Esophagus muscularis mucosa (tissue), 4 donors: Measurements from ENCODE around the gene CXCL12. TPM values are rescaled to one million over a fixed set of nuclear protein-coding genes. Genes with fewer than 3 reads are reported as not detected.
A peak's percentile ranks its signal among the peaks of the same experiment; 100 is the strongest.

ENCODE experiments used
- DNase-seq: peaks from one replicate; pipeline ENCODE4 v3.0.0-alpha.2; 2017; ENCODE audit errors: extremely low spot score
- H3K27ac ChIP-seq, 4 donors: fragments of 200-600 bp; sonication (generic); replicated peaks in 1 of 4; 1 replicate in 3 of 4; 2 replicates in 1 of 4; pipeline ENCODE4 v1.5.1; 2016 to 2019; ENCODE audit warnings: mild to moderate bottlenecking in 1 of 4
- H3K27me3 ChIP-seq, 4 donors: fragments of 200-600 bp; sonication (generic); one replicate each; pipeline versions ENCODE4 v1.5.1 to v1.6.0; 2016 to 2019
- H3K36me3 ChIP-seq, 4 donors: fragments of 200-600 bp; sonication (generic); one replicate each; pipeline ENCODE4 v1.5.1; 2016 to 2019
- H3K4me1 ChIP-seq, 4 donors: fragments of 200-600 bp; sonication (generic); one replicate each; pipeline ENCODE4 v1.5.1; 2016 to 2019
- H3K4me3 ChIP-seq, 4 donors: fragments of 200-600 bp; sonication (generic); 1 replicate in 2 of 4; 2 replicates in 2 of 4; pipeline ENCODE4 v1.5.1; 2016 to 2019; ENCODE audit warnings: mild to moderate bottlenecking in 4 of 4, moderate library complexity in 1 of 4
- H3K9me3 ChIP-seq, 4 donors: fragments of 200-600 bp; sonication (generic); 1 replicate in 3 of 4; 2 replicates in 1 of 4; pipeline ENCODE4 v1.5.1; 2016 to 2019
- EP300 ChIP-seq: sonication (generic); formaldehyde crosslinking; IDR thresholded peaks from one replicate; pipeline ENCODE4 v1.6.1; 2017; ENCODE audit warnings: antibody characterized with exemption
- POLR2A ChIP-seq: fragments of 450-650 bp; IDR thresholded peaks from one replicate; pipeline ENCODE4 v1.6.1; 2017; ENCODE audit warnings: antibody characterized with exemption, moderate library complexity, mild to moderate bottlenecking, low read depth
- POLR2AphosphoS5 ChIP-seq, 2 donors: sonication (generic); formaldehyde crosslinking; IDR thresholded peaks; one replicate each; pipeline ENCODE4 v1.6.1; 2017; ENCODE audit warnings: antibody characterized with exemption in 2 of 2
- WGBS: methylation state at CpG from one replicate; pipeline ENCODE4 v1.1.5; 2018; 5-methylcytosine and 5-hydroxymethylcytosine counted together
- intact Hi-C: fragments of 100-400 bp; cut with DNase I; formaldehyde crosslinking; loops from one replicate; pipeline ENCODE4 v1.15.1; 2023
- total RNA-seq, 4 donors: library from RNA; depleted of rRNA; stranded (reverse); fragments of >200 nt; gene quantifications; one replicate each; pipeline versions ENCODE4 v1.1.0 to v1.2.1, GENCODE V29; 2016
- TF ChIP-seq, protein P1 (sequence below), 3 experiments: fragments of 200-600 bp in 2 of 3; fragments of 450-650 bp in 1 of 3; sonication (generic) in 2 of 3; IDR thresholded peaks; one replicate each; pipeline ENCODE4 v1.5.1; 2017 to 2019; ENCODE audit warnings: antibody characterized with exemption in 3 of 3, mild to moderate bottlenecking in 2 of 3, moderate library complexity in 1 of 3

The CXCL12 gene
- total RNA-seq, 4 donors from 2014 or later = 47.9 to 88.8 (median 51.8) TPM

GRCh38 chr10:44425466-44425865, 40.6 kb upstream of the CXCL12 start:
- peaks cover 0 to 9% (median 3%) of the 10 kb centered on the region in 4 donors for H3K9me3 ChIP-seq
- peak; percentile 89 for DNase-seq
- H3K4me3 ChIP-seq = no peak overlapping the region
- no peaks in the 10 kb centered on the region for H3K4me1 ChIP-seq
- H3K36me3 ChIP-seq = no peaks in the 10 kb centered on the region
- no peak overlapping the region for H3K27ac ChIP-seq
- WGBS = 84% methylated on average over 5 of the region's 8 CpGs
- intact Hi-C loops = no loop called here
- H3K27me3 ChIP-seq = no peaks in the 10 kb centered on the region
- no peak for TF ChIP-seq POLR2A
- TF ChIP-seq, protein P1, sequence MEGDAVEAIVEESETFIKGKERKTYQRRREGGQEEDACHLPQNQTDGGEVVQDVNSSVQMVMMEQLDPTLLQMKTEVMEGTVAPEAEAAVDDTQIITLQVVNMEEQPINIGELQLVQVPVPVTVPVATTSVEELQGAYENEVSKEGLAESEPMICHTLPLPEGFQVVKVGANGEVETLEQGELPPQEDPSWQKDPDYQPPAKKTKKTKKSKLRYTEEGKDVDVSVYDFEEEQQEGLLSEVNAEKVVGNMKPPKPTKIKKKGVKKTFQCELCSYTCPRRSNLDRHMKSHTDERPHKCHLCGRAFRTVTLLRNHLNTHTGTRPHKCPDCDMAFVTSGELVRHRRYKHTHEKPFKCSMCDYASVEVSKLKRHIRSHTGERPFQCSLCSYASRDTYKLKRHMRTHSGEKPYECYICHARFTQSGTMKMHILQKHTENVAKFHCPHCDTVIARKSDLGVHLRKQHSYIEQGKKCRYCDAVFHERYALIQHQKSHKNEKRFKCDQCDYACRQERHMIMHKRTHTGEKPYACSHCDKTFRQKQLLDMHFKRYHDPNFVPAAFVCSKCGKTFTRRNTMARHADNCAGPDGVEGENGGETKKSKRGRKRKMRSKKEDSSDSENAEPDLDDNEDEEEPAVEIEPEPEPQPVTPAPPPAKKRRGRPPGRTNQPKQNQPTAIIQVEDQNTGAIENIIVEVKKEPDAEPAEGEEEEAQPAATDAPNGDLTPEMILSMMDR (IDR thresholded peaks at IDR 0.05) = no peak
- no peak for TF ChIP-seq EP300
- no peak for TF ChIP-seq POLR2AphosphoS5 (IDR thresholded peaks at IDR 0.05)

DNA sequence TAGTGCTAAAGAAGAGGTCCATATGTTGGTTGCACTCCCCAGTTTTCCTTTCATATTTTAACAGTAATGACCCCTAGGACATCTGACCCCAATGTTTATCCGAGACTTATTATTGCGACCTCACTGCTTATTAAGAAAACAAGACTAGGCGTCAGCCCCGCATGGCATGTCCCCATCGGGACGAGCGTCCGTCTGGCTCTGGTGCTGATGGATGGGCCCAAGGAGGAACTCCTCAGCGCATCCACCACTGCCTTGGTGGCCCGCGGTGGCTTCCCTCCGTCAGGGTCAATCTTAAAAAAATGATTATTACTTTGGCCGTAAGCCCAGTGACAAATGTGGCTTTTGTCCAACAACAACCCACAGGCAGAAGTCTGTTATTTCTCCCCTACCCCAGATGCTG, 40.1 kb upstream of the CXCL12 start:
- TF ChIP-seq POLR2A (no peak), EP300 (no peak), POLR2AphosphoS5 (IDR thresholded peaks at IDR 0.05) (no peak)
- TF ChIP-seq, protein P1 (IDR thresholded peaks at IDR 0.05) = no peak
- no peak for DNase-seq
- WGBS = 76% methylated on average over 13 of the region's 13 CpGs
- Histone ChIP-seq H3K9me3 (peaks cover 0 to 4% (median under 1%) of the 10 kb centered on the region in 4 donors), H3K27ac (no peak overlapping the region), H3K4me1 (no peaks in the 10 kb centered on the region), H3K36me3 (no peaks in the 10 kb centered on the region), H3K4me3 (no peak overlapping the region), H3K27me3 (no peaks in the 10 kb centered on the region)
- intact Hi-C loops = no loop called here

DNA sequence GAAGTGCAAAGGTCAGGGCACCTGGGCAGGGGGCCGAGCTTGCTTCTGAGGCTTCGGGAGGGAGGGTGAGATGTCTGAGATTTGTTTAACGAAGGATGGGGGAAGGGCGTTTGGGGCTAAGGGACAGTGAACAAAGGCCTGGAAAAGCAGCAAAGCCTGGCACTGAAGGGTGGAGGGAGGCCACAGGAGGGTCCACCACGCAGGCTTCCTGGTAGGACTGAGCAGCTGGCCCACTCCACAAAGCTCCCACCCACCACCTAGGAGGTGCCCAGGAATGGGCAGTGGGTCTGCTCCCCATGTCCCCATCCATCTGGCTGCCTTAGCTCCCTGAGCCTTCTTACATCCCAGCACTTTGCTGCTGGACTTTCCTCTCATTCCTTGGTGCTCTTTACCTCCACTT, 39.4 kb upstream of the CXCL12 start:
- intact Hi-C loops = no loop called here
- TF ChIP-seq POLR2A (no peak), POLR2AphosphoS5 (IDR thresholded peaks at IDR 0.05) (no peak), EP300 (no peak)
- TF ChIP-seq, protein P1 (IDR thresholded peaks at IDR 0.05) = no peak

DNA sequence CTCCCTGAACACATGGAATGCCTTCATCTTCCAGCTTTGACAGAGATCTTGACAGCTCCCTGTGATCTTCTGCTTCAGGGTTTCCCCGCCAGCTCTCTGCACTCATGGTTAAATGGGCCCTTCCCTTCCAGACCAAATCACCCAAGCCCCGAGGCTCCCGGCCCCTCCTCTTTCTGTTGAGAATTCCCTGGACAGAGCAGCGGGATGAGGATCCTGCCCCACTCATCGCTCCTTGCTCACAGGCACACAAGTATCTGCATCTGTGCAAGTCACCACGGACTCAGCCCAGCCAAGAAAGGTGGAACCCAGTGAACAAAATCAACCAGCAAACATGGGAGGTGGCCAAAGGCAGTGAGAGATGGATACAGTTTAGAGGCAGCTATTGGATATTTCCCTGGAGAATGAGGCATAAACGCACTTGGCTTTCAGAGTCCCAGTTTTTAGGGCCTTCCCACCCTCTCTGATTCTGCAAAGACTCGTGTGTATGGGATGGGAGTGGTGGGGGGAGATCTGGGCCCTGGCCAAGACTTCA, 37.7 kb upstream of the CXCL12 start:
- intact Hi-C loops = no loop called here
- no peak overlapping the region for H3K4me3 ChIP-seq
- TF ChIP-seq EP300 = no peak
- TF ChIP-seq POLR2AphosphoS5 (IDR thresholded peaks at IDR 0.05) = no peak
- TF ChIP-seq, protein P1 (IDR thresholded peaks at IDR 0.05) = no peak
- TF ChIP-seq POLR2A = no peak
- H3K9me3 ChIP-seq = no peaks in the 10 kb centered on the region
- 57% methylated on average over 8 of the region's 8 CpGs for WGBS
- no peaks in the 10 kb centered on the region for H3K36me3 ChIP-seq
- H3K4me1 ChIP-seq = no peaks in the 10 kb centered on the region
- DNase-seq = peak; percentile 72
- no peaks in the 10 kb centered on the region for H3K27me3 ChIP-seq
- no peak overlapping the region for H3K27ac ChIP-seq

More for the DNA sequence above, 39.4 kb upstream of the CXCL12 start:
- no peaks in the 10 kb centered on the region for H3K9me3 ChIP-seq
- H3K4me1 ChIP-seq = no peaks in the 10 kb centered on the region
- no peaks in the 10 kb centered on the region for H3K27me3 ChIP-seq
- WGBS = 83% methylated on average over 5 of the region's 5 CpGs
- no peak for DNase-seq
- H3K36me3 ChIP-seq = no peaks in the 10 kb centered on the region
- no peak overlapping the region for H3K4me3 ChIP-seq
- no peak overlapping the region for H3K27ac ChIP-seq

DNA sequence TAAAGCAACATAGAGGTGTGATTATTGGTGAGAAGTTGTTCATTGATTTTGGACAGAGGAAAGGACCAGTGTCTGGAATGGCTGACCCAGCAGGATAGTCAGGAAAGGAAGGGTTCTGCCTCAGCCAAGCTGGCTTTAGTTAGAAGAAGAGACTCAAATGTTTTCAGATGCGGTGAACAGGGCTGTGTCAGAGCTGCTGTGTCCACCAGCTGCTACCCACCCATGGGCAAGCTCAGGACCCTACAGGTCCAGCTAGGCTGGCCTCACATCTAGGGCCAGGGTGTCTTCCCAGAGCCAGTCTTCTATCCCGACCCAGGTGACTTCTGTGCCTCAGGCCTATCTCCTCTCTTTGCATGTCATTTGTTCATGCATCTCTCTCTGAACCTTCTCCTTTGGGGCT, 37.3 kb upstream of the CXCL12 start:
- H3K4me1 ChIP-seq = peaks cover 0 to 3% (median under 1%) of the 10 kb centered on the region in 4 donors
- no peak for TF ChIP-seq POLR2A
- no peak for TF ChIP-seq EP300
- TF ChIP-seq, protein P1 (IDR thresholded peaks at IDR 0.05) = no peak
- no peak for TF ChIP-seq POLR2AphosphoS5 (IDR thresholded peaks at IDR 0.05)
- 96% methylated on average over 2 of the region's 2 CpGs for WGBS
- no peak overlapping the region for H3K27ac ChIP-seq
- no peaks in the 10 kb centered on the region for H3K27me3 ChIP-seq
- H3K4me3 ChIP-seq = no peak overlapping the region
- intact Hi-C loops = no loop called here
- DNase-seq = no peak
- H3K36me3 ChIP-seq = no peaks in the 10 kb centered on the region
- H3K9me3 ChIP-seq = no peaks in the 10 kb centered on the region
